NT2/D1 (cell line): ENCODE data around the gene ADRB2.

ENCODE experiments used
- SUZ12 ChIP-seq: IDR thresholded peaks from 2 replicates; pipeline ENCODE4 v1.6.1; 2011; ENCODE audit not compliant: insufficient read length, insufficient read depth; ENCODE audit errors: extremely low read depth
- YY1 ChIP-seq: IDR thresholded peaks from 2 replicates; pipeline ENCODE4 v1.6.1; 2011; ENCODE audit not compliant: insufficient read length, insufficient read depth
- ZNF274 ChIP-seq: IDR thresholded peaks from 2 replicates; pipeline ENCODE4 v1.6.1; 2011; ENCODE audit warnings: mild to moderate bottlenecking, low read depth, low read length

GRCh38 chr5:148830211-148830610 is 3.8 kb downstream of the ADRB2 start:
- TF ChIP-seq YY1 (no peak), SUZ12 (no peak), ZNF274 (no peak)
